Measurements from ENCODE around the gene PPP1R3G.

PPP1R3G gene

GRCh38 chr6:5122504-5123112 lies 37.5 kb downstream of the PPP1R3G start:
- TF ChIP-seq, protein P1, sequence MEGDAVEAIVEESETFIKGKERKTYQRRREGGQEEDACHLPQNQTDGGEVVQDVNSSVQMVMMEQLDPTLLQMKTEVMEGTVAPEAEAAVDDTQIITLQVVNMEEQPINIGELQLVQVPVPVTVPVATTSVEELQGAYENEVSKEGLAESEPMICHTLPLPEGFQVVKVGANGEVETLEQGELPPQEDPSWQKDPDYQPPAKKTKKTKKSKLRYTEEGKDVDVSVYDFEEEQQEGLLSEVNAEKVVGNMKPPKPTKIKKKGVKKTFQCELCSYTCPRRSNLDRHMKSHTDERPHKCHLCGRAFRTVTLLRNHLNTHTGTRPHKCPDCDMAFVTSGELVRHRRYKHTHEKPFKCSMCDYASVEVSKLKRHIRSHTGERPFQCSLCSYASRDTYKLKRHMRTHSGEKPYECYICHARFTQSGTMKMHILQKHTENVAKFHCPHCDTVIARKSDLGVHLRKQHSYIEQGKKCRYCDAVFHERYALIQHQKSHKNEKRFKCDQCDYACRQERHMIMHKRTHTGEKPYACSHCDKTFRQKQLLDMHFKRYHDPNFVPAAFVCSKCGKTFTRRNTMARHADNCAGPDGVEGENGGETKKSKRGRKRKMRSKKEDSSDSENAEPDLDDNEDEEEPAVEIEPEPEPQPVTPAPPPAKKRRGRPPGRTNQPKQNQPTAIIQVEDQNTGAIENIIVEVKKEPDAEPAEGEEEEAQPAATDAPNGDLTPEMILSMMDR (IDR thresholded peaks at IDR 0.05; ENCODE audit: insufficient read depth, missing control alignments), result no peak
- FAIRE-seq, result no peak
- DNase-seq (ENCODE audit: insufficient read length, low spot score), result no peak

DNA sequence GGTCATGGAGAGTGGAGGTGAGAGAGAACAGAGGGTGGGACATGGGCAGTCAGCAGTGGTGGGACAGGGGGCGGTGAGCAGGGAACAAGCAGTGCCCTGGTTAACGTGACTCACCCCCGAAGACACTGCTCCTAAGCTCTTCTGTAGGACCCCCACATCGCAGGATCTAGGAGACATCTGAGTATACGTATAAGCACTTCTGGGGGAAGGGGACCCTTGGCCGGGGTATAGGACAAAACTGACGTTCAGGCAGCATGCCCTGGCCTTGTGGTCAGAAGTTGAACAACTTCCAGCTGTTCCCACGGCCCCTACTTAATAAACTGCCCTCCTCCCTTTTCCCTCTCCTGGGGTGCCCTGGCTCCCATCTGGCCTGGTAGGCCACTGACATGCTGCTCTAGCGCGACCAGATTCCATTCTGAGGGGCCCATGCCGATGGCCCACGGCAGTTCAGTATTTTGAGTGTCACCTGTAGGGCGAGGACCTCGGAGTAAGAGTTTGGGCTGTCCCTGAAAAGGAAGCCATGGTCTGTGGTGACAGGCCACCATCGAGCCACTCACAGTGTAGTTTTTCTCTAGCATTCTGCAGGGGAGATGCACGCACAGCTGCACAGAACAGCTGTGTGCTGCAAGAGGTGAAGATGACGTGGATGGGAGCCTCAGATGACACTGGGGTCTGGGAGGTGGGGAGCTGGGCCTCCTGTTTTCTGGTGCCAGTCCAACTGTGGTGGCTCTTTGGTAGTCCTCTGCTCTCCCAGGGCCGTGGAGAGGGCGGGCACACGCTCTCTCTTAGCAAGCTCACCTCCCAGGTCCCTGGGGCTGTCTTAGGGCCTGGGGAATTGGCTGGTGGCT lies 38.4 kb downstream of the PPP1R3G start:
- no peak for FAIRE-seq
- TF ChIP-seq, protein P1 (IDR thresholded peaks at IDR 0.05; ENCODE audit: insufficient read depth, missing control alignments), result no peak
- no peak for DNase-seq (ENCODE audit: insufficient read length, low spot score)

DNA sequence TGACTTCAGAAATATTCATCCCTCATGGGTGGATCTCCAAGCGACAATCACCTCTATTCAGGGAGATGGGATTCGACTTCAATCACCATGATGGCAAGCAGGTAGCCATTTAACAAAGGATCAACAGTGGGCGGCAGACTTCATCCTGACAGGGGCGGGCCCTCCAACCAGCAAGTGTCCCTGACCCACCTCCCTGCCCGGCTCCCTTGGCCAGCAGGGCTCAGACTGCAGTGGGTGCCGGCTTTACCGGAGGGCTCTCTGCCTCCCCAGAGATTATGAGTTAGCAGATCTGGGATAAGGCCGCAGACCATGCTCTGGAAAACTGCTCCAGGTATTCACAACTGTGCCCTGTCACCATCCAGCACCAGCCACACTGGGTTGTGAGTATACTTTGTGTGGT lies 39.4 kb downstream of the PPP1R3G start:
- TF ChIP-seq, protein P1 (IDR thresholded peaks at IDR 0.05; ENCODE audit: insufficient read depth, missing control alignments), result no peak
- DNase-seq (ENCODE audit: insufficient read length, low spot score), result no peak
- no peak for FAIRE-seq

DNA sequence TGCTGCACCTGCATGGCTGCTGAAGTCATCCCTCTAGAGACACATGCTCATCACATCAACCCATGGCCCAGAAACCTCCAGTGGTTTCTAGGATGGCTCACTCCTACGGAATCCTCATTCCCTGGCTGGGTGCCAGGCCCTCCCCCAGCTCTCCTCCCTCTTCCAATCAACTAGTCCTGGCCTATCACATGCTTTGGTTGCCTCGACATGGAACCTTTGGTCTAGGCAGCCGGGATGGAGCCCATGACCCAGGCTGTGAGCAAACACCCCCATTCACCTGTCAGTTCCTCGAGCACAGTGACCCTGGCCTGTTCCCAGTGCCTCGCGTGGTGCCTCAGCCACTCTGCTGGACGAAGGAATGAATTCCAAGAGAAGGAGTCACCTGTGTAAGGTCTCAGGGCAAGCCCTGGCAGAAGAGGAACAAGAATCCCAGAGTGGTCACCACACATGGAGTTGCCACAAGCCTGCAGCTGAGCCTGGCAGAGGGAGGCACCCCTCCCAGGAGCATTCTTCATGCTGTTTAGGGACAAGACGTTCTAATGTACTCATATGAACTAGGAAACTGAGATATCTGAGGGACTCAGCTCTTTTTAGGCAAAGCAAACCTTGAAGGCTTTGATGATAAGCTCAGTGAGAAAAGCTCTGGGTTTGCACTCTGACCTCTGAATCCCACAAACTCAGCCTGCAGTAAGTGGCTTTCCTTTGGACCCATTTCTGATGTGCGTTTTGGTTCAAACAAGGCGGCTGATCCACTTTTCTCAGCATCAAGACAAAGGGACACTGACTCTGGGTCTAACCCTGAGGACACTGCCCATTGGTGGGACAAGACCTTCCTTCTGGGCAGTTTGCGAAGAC lies 40.2 kb downstream of the PPP1R3G start:
- TF ChIP-seq, protein P1 (IDR thresholded peaks at IDR 0.05; ENCODE audit: insufficient read depth, missing control alignments), result no peak
- DNase-seq (ENCODE audit: insufficient read length, low spot score) (no peak), FAIRE-seq (no peak)

DNA sequence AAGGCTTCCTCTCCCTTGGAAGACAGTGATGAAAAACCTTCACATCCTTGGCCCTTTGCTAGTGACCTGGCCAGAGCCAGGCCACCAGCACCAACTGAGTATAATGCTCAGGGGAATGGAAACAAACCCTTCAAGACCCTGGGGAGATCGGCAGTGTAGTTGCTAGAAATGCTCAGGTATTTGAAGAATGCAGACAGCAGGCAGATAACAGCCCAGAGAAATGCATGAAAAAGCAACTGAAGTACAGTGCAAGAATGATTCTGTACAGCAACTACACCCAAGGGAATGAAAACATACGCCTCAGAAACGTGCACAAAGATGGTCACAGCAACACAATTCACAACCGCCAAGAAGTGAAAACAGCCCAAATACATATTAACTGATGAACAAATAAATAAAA lies 41.1 kb downstream of the PPP1R3G start:
- FAIRE-seq (no peak), DNase-seq (ENCODE audit: insufficient read length, low spot score) (no peak)
- TF ChIP-seq, protein P1 (IDR thresholded peaks at IDR 0.05; ENCODE audit: insufficient read depth, missing control alignments), result no peak

GRCh38 chr6:5127106-5127687 lies 42.1 kb downstream of the PPP1R3G start:
- TF ChIP-seq, protein P1 (IDR thresholded peaks at IDR 0.05; ENCODE audit: insufficient read depth, missing control alignments), result no peak
- no peak for DNase-seq (ENCODE audit: insufficient read length, low spot score)
- no peak for FAIRE-seq

All from D721Med (cell line).